BE2C (cell line): Measurements from ENCODE around the gene NOL4L.

ENCODE experiments used
- DNase-seq: peaks from one replicate; pipeline ENCODE4 v3.0.0-alpha.2; 2020
- H3K27me3 ChIP-seq: fragments of 250-450 bp; sonication (Bioruptor Pico); 2 replicates; pipeline ENCODE4 v1.5.1; 2020; ENCODE audit warnings: mild to moderate bottlenecking
- H3K36me3 ChIP-seq: fragments of 250-450 bp; sonication (Bioruptor Pico); 2 replicates; pipeline ENCODE4 v1.5.1; 2020; ENCODE audit warnings: mild to moderate bottlenecking
- H3K4me1 ChIP-seq: fragments of 250-450 bp; sonication (Bioruptor Pico); 2 replicates; pipeline ENCODE4 v1.5.1; 2020
- H3K4me3 ChIP-seq: 2 replicates; pipeline ENCODE4 v1.5.1; 2011; ENCODE audit warnings: low read depth, low read length
- H3K9me3 ChIP-seq: fragments of 250-450 bp; sonication (Bioruptor Pico); 2 replicates; pipeline ENCODE4 v1.5.1; 2020
- CTCF ChIP-seq: IDR thresholded peaks from 2 replicates; pipeline ENCODE4 v1.5.1; 2012; ENCODE audit warnings: mild to moderate bottlenecking, low read depth, low read length

The NOL4L gene

GRCh38 chr20:32435449-32436107 is 149.6 kb downstream of the NOL4L start:
- Histone ChIP-seq H3K4me3 (no peak overlapping the region), H3K4me1 (no peaks in the 10 kb centered on the region; the same call in 1 of the 2 replicates), H3K36me3 (peaks cover 94% of the 10 kb centered on the region), H3K9me3 (no peaks in the 10 kb centered on the region; the same call in 1 of the 2 replicates), H3K27me3 (no peaks in the 10 kb centered on the region)
- DNase-seq = no peak
- TF ChIP-seq CTCF = no peak

GRCh38 chr20:32434434-32434833 is 150.7 kb downstream of the NOL4L start:
- H3K27me3 ChIP-seq = no peaks in the 10 kb centered on the region
- H3K36me3 ChIP-seq = peaks cover 99% of the 10 kb centered on the region
- H3K4me3 ChIP-seq = no peak overlapping the region
- no peak for DNase-seq
- TF ChIP-seq CTCF = no peak
- H3K9me3 ChIP-seq = no peaks in the 10 kb centered on the region; the same call in 1 of the 2 replicates
- H3K4me1 ChIP-seq = no peaks in the 10 kb centered on the region; the same call in 1 of the 2 replicates

- DNase-seq = no peak
- H3K4me3 ChIP-seq = no peak overlapping the region
- H3K9me3 ChIP-seq = no peaks in the 10 kb centered on the region; the same call in 1 of the 2 replicates
- peaks cover 98% of the 10 kb centered on the region for H3K36me3 ChIP-seq
- no peaks in the 10 kb centered on the region for H3K27me3 ChIP-seq
- TF ChIP-seq CTCF = no peak
- H3K4me1 ChIP-seq = no peaks in the 10 kb centered on the region; the same call in 1 of the 2 replicates
Measured at GRCh38 chr20:32433311-32434021, 151.7 kb downstream of the NOL4L start.

DNA sequence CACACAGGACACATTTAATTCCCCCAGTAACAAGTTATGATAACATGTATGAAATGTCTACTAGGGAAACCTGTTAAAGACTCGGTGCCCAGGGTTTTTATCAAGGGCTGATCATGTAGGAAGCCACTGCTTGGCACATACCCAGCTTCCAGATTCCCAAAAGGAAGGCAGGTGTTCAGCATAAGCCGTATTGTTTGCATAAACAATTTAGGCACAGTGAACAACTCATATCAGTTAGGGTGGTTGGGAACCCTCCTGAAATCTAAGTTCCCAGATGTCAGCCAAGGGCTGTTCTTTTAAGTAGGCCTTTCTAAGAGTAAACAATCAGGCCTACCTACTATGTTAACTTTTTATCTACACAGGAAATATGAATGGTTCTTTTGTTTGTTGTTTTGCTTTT is 152.9 kb downstream of the NOL4L start:
- no peak overlapping the region for H3K4me3 ChIP-seq
- no peaks in the 10 kb centered on the region for H3K4me1 ChIP-seq
- no peaks in the 10 kb centered on the region for H3K27me3 ChIP-seq
- no peak for DNase-seq
- H3K36me3 ChIP-seq = peaks cover 93% of the 10 kb centered on the region
- TF ChIP-seq CTCF = no peak
- H3K9me3 ChIP-seq = no peaks in the 10 kb centered on the region; the same call in 1 of the 2 replicates

DNA sequence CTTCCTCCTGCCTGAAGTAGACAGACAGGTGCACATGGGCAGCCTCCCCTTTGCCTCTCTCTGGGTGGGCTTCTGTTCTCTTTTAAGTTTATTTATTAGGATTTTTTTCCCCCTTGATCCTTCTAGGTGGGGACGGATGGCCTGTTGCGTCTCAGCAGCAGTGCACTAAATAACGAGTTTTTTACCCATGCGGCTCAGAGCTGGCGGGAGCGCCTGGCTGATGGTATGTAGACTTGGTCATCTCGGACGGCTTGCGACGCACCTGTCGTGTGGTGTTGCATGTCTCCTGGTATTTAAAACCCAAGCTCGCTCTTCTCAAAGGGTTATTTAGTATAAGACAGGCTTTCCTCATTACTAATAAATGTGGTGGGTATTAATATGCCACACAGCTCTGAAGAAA is 153.7 kb downstream of the NOL4L start:
- H3K27me3 ChIP-seq = no peaks in the 10 kb centered on the region
- no peak for DNase-seq
- peaks cover 88% of the 10 kb centered on the region for H3K36me3 ChIP-seq
- no peaks in the 10 kb centered on the region; the same call in 1 of the 2 replicates for H3K9me3 ChIP-seq
- no peak for TF ChIP-seq CTCF
- H3K4me1 ChIP-seq = no peaks in the 10 kb centered on the region
- H3K4me3 ChIP-seq = no peak overlapping the region
